HG03159 (cell line): ENCODE data around the gene RRP1B.

Source experiments
- ATAC-seq: cut with Tn5 transposase; IDR thresholded peaks from one replicate; pipeline ENCODE4 v1.9.1; 2021; ENCODE audit warnings: mild to moderate bottlenecking, moderate library complexity; ENCODE audit not compliant: unreplicated experiment

RRP1B gene

GRCh38 chr21:43720539-43721166 is 61.3 kb downstream of the RRP1B start:
- no peak for ATAC-seq

GRCh38 chr21:43721206-43721605 is 61.8 kb downstream of the RRP1B start:
- ATAC-seq = no peak

GRCh38 chr21:43721939-43722338 is 62.6 kb downstream of the RRP1B start:
- ATAC-seq = no peak

GRCh38 chr21:43723648-43724047 is 64.3 kb downstream of the RRP1B start:
- ATAC-seq = no peak

- ATAC-seq = no peak
Measured at GRCh38 chr21:43726686-43727518, 67.5 kb downstream of the RRP1B start.

- no peak for ATAC-seq
Measured at GRCh38 chr21:43727519-43728153, 68.3 kb downstream of the RRP1B start.

GRCh38 chr21:43728154-43728466 is 68.8 kb downstream of the RRP1B start:
- peak; percentile 14 for ATAC-seq

GRCh38 chr21:43728467-43729390 is 69.4 kb downstream of the RRP1B start:
- ATAC-seq = peak; percentile 52

GRCh38 chr21:43731476-43731875 is 72.1 kb downstream of the RRP1B start:
- no peak for ATAC-seq

GRCh38 chr21:43731891-43732711 is 72.7 kb downstream of the RRP1B start:
- no peak for ATAC-seq

- no peak for ATAC-seq
Measured at GRCh38 chr21:43733060-43733459, 73.7 kb downstream of the RRP1B start.

- ATAC-seq = no peak
Measured at GRCh38 chr21:43733529-43734071, 74.2 kb downstream of the RRP1B start.

GRCh38 chr21:43734131-43734927 is 75.0 kb downstream of the RRP1B start:
- no peak for ATAC-seq

- ATAC-seq = no peak
Measured at GRCh38 chr21:43734928-43735229, 75.5 kb downstream of the RRP1B start.

GRCh38 chr21:43735236-43736091 is 76.1 kb downstream of the RRP1B start:
- no peak for ATAC-seq

- no peak for ATAC-seq
Measured at GRCh38 chr21:43736224-43736883, 77.0 kb downstream of the RRP1B start.

- ATAC-seq = no peak
Measured at GRCh38 chr21:43737158-43737950, 78.0 kb downstream of the RRP1B start.
